Nephron (organoid): ENCODE results near the gene SLC25A30.
"Not testable (repeated sequence)": the region's sequence is repeated elsewhere in the genome, so short reads cannot be mapped to it uniquely, and the experiment has no call there.

ENCODE experiments used
- H3K27ac Mint-ChIP-seq, 3 experiments: 2 replicates each; pipeline ENCODE4 v1.8.0; 2020; ENCODE audit warnings: mixed read lengths in 3 of 3, mild to moderate bottlenecking in 2 of 3, moderate library complexity in 1 of 3
- H3K27me3 Mint-ChIP-seq: 2 replicates; pipeline ENCODE4 v1.8.0; 2021; ENCODE audit warnings: low read depth, mild to moderate bottlenecking, moderate library complexity, mixed read lengths
- H3K36me3 Mint-ChIP-seq: 2 replicates; pipeline ENCODE4 v1.8.0; 2020; ENCODE audit warnings: low read depth, mixed read lengths
- H3K4me1 Mint-ChIP-seq: 2 replicates; pipeline ENCODE4 v1.8.0; 2020; ENCODE audit warnings: mixed read lengths
- H3K4me3 Mint-ChIP-seq, 3 experiments: 2 replicates each; pipeline ENCODE4 v1.8.0; 2020; ENCODE audit warnings: mild to moderate bottlenecking in 3 of 3, mixed read lengths in 3 of 3, moderate library complexity in 2 of 3
- H3K9me3 Mint-ChIP-seq: 2 replicates; pipeline ENCODE4 v1.8.0; 2020; ENCODE audit warnings: mixed read lengths
- CTCF ChIP-seq, 3 experiments: fragments of 200-600 bp; sonication (generic); IDR thresholded peaks; one replicate each; pipeline ENCODE4 v1.5.0; 2021; ENCODE audit warnings: antibody characterized with exemption in 3 of 3; ENCODE audit not compliant: unreplicated experiment in 3 of 3

Gene SLC25A30

GRCh38 chr13:45381196-45381595 is 37.0 kb downstream of the SLC25A30 start:
- peaks cover 23% of the 10 kb centered on the region for H3K36me3 Mint-ChIP-seq
- H3K9me3 Mint-ChIP-seq = no peaks in the 10 kb centered on the region
- no peaks in the 10 kb centered on the region for H3K4me1 Mint-ChIP-seq
- no peaks in the 10 kb centered on the region for H3K27me3 Mint-ChIP-seq
- no peak for TF ChIP-seq CTCF (IDR thresholded peaks at IDR 0.05; ENCODE audit: unreplicated experiment in 3 of 3)
- H3K27ac Mint-ChIP-seq = no peak overlapping the region
- H3K4me3 Mint-ChIP-seq = no peak overlapping the region

- not testable (repeated sequence) for H3K9me3 Mint-ChIP-seq, H3K27ac Mint-ChIP-seq, H3K4me3 Mint-ChIP-seq, H3K4me1 Mint-ChIP-seq, H3K27me3 Mint-ChIP-seq
- H3K36me3 Mint-ChIP-seq = peaks cover 21% of the 10 kb centered on the region
These were observed 37.5 kb downstream of the SLC25A30 start for GRCh38 chr13:45380708-45381107.

- H3K4me3 Mint-ChIP-seq, H3K4me1 Mint-ChIP-seq, H3K27me3 Mint-ChIP-seq, H3K27ac Mint-ChIP-seq, H3K9me3 Mint-ChIP-seq: not testable (repeated sequence)
- H3K36me3 Mint-ChIP-seq = peaks cover 12% of the 10 kb centered on the region
These were observed 38.7 kb downstream of the SLC25A30 start for GRCh38 chr13:45379516-45379915.

GRCh38 chr13:45378786-45379185 is 39.4 kb downstream of the SLC25A30 start:
- H3K4me3 Mint-ChIP-seq, H3K27ac Mint-ChIP-seq, H3K27me3 Mint-ChIP-seq, H3K4me1 Mint-ChIP-seq, H3K9me3 Mint-ChIP-seq, H3K36me3 Mint-ChIP-seq: not testable (repeated sequence)

- not testable (repeated sequence) for H3K27ac Mint-ChIP-seq, H3K4me3 Mint-ChIP-seq, H3K9me3 Mint-ChIP-seq, H3K27me3 Mint-ChIP-seq
- peaks cover 14% of the 10 kb centered on the region for H3K4me1 Mint-ChIP-seq
- H3K36me3 Mint-ChIP-seq = peaks cover 16% of the 10 kb centered on the region
These were observed 40.9 kb downstream of the SLC25A30 start for GRCh38 chr13:45377314-45377713.

- H3K4me3 Mint-ChIP-seq, H3K27ac Mint-ChIP-seq, H3K27me3 Mint-ChIP-seq, H3K9me3 Mint-ChIP-seq: not testable (repeated sequence)
- H3K36me3 Mint-ChIP-seq = peaks cover 16% of the 10 kb centered on the region
- peaks cover 21% of the 10 kb centered on the region for H3K4me1 Mint-ChIP-seq
These were observed 41.5 kb downstream of the SLC25A30 start for GRCh38 chr13:45376651-45377050.

GRCh38 chr13:45374917-45375316 is 43.3 kb downstream of the SLC25A30 start:
- H3K9me3 Mint-ChIP-seq = no peaks in the 10 kb centered on the region
- no peak overlapping the region for H3K4me3 Mint-ChIP-seq
- H3K27ac Mint-ChIP-seq = no peak overlapping the region
- H3K4me1 Mint-ChIP-seq = peaks cover 28% of the 10 kb centered on the region
- H3K36me3 Mint-ChIP-seq = peaks cover 24% of the 10 kb centered on the region
- no peaks in the 10 kb centered on the region for H3K27me3 Mint-ChIP-seq
- TF ChIP-seq CTCF (IDR thresholded peaks at IDR 0.05; ENCODE audit: unreplicated experiment in 3 of 3) = no peak

GRCh38 chr13:45373162-45373547 is 45.0 kb downstream of the SLC25A30 start:
- H3K4me1 Mint-ChIP-seq = peaks cover 28% of the 10 kb centered on the region
- H3K9me3 Mint-ChIP-seq = no peaks in the 10 kb centered on the region
- peaks cover 37% of the 10 kb centered on the region for H3K36me3 Mint-ChIP-seq
- H3K27me3 Mint-ChIP-seq = no peaks in the 10 kb centered on the region
- no peak overlapping the region for H3K4me3 Mint-ChIP-seq
- TF ChIP-seq CTCF (IDR thresholded peaks at IDR 0.05; ENCODE audit: unreplicated experiment in 3 of 3) = no peak
- peak overlapping the region in 1 of 3 experiments; percentile 74 for H3K27ac Mint-ChIP-seq
